Caki2 (cell line): ENCODE measurements around the gene METTL1. TPM values are rescaled to one million over a fixed set of nuclear protein-coding genes. Genes with fewer than 3 reads are reported as not detected.
A peak's percentile ranks its signal among the peaks of the same experiment; 100 is the strongest.
"Not testable (repeated sequence)": the region's sequence is repeated elsewhere in the genome, so short reads cannot be mapped to it uniquely, and the experiment has no call there.

Experiments
- DNase-seq: peaks from one replicate; pipeline ENCODE4 v3.0.0-alpha.2; 2015; ENCODE audit warnings: low read depth
- in situ Hi-C: cut with HindIII; loops from 2 replicates; pipeline ENCODE4 v1.10.0; 2016; ENCODE audit warnings: low sequenced_read_pairs, low pct_unique_long_range_greater_than_20kb, mixed read lengths
- total RNA-seq: library from RNA; depleted of rRNA; stranded (reverse); fragments of >200 nt; shearing (Covaris generic); gene quantifications from 2 replicates; pipeline ENCODE4 v1.2.3, GENCODE V29; 2014; ENCODE audit warnings: low replicate concordance

The METTL1 gene
- total RNA-seq, 1 experiment from 2014 or later: 30.4 TPM

- no peak for DNase-seq
- in situ Hi-C loops: no loop called here
Measured at GRCh38 chr12:57732726-57733593, 38.9 kb downstream of the METTL1 start.

GRCh38 chr12:57732270-57732669 is 39.6 kb downstream of the METTL1 start:
- in situ Hi-C loops: no loop called here
- DNase-seq: no peak

DNA sequence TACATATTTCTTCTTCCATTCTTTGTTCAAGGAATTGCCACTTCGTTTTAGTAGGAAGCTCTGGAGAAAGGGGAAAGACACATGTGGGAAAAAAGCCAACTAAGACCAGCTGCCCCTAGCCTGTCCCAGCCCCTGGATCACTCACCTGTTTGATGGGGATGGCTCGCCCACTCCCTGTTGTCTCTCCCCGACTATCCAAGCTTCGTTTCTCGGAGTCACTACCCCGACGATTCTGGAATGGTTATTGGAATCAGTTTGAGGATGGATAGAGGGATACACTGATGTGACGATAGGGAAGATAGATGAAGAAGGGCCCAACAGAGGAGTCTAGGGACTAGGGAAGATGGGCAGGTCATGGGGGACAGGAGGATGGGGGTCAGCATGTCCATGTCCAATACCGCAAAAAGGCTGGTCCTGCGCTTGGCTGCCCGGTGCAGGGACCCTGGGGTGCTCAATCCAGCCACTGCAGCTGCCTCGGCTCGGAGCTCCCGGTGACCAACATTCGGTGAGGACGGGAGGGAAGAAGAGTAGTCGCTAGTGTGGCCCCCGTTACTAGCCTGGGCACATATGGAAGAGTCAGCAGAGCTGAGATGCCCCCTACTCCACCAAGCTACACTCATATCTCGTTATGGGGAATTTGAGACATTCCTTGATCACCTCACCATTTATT is 40.4 kb downstream of the METTL1 start:
- in situ Hi-C loops: no loop called here
- DNase-seq: no peak

DNA sequence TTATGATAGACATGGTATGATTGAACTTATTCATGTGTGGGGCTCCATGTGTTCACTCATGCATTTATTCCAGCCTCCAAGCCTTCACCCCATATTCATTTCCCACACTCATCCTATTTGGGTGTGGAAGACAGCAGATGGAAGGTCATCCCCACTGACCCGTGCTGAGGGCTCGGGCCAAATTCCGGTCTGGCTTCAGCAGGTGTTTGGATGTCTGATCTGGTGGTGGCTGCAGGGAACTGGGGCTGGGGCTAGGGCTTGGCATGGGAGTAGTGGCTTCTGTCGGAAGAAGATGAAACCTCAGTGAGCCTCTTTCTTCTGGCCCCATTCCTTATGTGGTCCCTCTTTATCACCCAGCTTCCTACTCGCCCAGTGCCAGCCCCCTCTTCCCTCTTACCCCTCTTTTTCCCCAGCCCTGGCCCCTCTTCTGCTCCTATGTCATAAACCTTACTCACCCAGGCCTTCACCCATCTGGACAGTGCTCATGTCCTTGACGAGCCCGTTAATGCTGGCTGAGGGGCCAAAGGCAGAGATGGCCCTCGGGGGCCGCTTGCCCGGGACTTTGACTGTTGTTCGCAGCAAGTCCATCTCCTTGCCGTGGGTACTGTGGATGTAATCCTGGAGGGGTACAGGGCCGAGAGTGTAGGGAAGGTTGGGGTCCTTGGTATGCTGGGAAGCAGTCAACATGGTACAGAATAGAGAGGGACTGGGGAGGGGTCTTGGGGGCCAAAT is 41.4 kb downstream of the METTL1 start:
- in situ Hi-C loops: no loop called here
- DNase-seq: no peak

- no peak for DNase-seq
- in situ Hi-C loops: no loop called here
Measured at GRCh38 chr12:57729321-57729844, 42.5 kb downstream of the METTL1 start.

- in situ Hi-C loops: no loop called here
- peak; percentile 58 for DNase-seq
Measured at GRCh38 chr12:57727758-57728395, 44.0 kb downstream of the METTL1 start.

DNA sequence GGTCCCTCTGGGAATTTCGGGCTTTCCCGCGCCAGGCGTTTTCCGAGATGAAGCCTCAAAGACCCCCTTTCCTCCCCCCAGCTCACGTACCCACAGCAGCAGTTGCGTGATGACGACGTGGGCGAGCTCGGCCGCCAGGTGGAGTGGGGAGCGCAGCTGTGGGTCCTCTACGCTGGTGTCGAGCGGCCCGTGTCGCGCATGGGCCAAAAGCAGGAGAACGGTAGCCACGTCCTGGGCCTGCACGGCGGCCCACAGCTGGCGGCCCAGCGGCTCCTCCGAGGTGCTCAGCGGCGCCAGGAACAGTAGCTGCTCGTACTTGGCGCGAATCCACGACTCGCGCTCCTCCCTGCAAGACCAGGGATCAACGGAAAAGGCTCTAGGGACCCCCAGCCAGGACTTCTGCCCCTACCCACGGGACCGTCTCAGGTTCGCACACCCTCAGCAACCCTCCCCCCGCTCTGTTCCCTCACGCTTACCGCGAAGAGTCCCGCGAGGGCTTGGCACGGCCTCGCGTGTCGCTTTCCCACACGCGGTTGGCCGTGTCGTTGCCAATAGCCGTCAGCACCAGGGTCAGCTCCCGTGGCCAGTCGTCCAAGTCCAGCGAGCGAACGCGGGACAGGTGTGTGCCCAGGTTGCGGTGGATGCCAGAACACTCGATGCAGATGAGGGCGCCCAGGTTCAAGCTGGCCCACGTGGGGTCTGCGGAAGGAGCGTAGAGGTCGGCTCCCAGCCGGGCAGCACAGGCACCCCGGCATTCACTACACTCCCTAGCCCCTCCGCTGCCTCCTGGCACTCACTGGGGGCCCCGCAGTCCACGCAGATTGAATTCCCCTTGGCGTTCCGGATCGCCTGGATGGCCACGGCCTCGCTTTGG is 44.8 kb downstream of the METTL1 start:
- in situ Hi-C loops: no loop called here
- peak; percentile 57 for DNase-seq

DNA sequence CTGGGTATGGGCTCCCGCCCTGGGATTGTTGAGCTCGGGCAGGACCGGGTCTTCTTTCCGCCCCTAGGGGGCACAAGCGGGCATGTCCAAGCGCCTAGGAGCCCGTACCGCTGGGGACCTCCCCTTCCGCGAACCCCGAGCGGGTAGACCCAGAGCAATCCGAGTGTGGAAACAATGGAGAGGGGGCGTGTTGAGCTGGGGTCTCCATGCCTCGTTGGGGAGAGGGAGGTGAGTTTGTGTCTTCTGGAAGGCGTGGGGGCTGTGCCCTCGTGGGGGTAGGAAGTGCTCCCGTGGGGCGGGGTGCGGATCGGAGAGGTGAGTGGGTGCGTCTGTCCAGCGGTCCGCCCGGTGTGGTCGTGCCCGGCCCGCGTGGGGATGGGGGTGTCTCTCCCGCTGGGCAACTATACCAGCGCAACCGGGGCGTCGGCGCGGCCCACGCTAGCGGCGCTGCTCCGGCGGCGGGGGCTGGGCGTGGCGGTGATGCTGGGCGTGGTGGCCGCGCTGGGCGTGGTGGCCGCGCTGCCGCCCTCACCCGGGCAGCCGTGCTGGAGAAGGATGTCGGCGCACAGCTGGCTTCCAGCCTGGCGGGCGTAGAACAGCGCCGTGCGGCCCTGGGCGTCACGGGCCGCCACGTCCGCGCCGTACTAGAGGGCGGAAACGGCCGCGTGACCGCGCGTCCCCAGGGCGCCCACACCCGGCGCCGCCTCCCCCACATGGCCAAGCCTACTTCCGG is 45.6 kb downstream of the METTL1 start:
- peak; percentile 87 for DNase-seq
- in situ Hi-C loops: no loop called here

GRCh38 chr12:57725851-57726150 is 46.1 kb downstream of the METTL1 start:
- in situ Hi-C loops: no loop called here
- DNase-seq: no peak

DNA sequence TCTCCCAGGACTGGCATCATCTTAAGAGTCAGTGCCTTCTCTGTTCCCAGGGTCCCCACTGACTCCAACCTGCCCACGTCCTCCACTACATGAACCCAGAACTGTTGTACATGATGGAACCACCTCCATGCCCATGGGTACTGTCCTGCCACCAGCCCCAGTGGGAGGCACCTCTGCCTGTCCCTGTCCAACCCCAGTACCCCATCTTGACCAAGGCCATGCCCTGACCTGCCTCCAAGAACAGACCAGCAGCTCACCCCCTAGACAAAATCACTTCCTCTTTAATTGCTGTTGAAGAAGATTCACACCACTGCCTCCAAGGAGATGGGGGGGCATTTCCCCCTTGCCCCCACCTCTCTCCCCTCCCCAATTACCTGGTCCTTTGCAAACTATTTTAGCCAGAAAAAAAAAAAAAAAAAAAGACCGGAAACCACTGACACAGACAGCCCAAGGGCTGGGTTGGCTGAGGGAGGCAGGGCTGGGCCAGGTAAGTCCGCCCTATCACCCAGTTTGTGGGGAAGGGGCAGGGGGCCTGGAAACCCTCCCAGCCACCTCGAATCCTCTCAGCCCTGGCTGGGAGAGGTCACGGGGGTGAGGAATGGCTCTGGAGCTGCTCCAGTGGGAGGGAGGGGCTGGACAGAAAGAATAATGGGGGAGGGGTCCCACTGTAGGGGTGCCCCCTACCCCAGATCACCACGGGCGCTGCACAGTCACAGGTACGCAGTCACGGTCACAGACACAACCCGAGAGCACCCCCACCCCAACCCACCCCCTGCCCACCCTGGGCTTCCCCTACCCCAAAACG is 46.8 kb downstream of the METTL1 start:
- in situ Hi-C loops: no loop called here

DNA sequence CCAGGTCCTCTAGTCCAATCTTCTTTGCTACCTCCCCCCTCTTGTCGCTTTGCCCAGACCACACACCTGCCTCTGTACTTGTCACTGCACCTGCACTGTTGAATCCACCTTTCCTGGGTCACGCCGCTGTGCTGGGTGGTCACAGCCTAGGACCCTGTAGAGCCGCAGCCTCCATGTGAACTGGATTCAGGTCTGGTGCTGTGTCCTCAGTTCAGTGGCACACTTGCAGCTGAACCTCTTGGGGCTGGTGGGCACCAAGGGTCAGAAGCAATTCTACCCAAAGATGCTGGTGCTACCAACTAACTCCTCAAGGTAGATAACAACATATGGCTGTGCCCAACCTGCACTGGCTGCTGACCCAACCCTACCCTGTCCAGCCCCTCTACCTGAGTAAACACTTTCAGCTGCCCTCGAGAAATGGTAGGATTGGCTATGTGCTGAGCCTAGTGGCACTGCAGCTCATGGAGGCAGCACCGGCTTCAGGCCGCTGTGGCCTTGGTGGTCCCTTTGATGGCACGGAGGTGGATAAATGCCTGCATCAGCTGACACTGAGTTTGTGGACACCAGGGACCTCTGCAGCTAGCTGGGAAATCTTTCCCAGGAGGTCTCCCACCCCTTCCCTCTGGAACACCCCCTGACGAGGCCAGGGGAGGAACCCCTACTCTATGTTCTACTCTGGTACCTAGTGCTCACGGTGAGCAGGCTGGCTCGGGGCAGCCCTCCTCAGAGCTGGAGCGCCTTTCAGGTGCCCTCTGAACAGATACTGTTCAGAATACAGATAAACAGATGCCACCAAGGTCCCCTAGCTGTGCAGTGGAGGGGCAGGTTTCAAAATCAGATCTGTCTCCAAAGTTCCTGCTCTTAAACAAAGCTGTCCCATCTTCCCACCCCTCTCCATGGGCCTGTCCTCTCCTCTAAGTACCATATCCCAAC is 47.6 kb downstream of the METTL1 start:
- no peak for DNase-seq
- in situ Hi-C loops: no loop called here

More for the DNA sequence above, 46.8 kb downstream of the METTL1 start:
- no peak for DNase-seq

- in situ Hi-C loops: no loop called here
- DNase-seq: no peak
Measured at GRCh38 chr12:57723630-57723962, 48.3 kb downstream of the METTL1 start.

DNA sequence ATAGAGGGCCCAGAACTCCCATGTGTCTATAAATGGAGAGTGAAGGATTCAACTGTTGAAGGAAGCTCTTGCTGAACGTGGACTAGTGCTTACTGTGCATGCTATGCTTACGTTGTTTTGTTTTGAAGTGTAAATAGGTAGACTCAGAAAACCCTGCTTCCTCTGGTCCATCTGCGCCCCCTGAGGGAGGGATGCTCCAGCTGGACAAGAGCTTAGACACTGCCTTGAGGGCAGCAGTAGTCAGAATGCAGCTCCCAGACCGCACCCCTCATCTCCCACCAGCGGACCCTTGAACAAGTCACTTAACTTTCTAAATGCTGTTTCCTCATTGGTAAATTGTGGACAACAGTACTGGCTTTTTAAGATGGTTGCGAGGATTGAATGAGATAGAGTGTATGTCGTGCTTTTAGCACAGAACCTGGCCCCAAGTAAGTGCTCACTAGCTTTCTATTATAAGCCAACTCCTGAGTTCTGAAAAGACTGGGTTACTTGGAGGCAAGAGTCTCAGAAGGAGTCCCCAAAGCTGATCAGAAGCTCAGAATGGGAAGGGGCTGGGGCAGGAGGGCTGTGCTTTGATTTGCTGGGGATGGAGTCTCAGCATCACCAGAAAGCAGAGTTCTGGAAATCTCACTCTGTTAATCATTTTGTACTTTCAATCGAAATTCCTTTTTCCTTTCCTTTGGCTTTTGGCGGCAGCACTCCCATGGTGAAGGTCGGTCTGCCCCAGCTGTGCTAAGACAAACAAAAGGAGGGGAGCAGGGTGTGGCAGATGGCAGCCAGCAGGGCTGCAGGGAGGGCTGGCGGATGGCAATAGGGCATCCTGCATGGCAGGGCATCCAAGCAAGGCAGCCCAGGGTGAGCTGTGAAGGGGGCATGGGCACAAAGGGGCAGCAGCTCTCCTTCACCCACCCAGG is 48.9 kb downstream of the METTL1 start:
- in situ Hi-C loops: no loop called here
- no peak for DNase-seq

GRCh38 chr12:57721846-57722608 is 49.9 kb downstream of the METTL1 start:
- in situ Hi-C loops, DNase-seq: not testable (repeated sequence)
